Ovary (tissue), 9 donors: ENCODE results near the gene NDUFS8. TPM values are rescaled to one million over a fixed set of nuclear protein-coding genes. Genes with fewer than 3 reads are reported as not detected.

ENCODE experiments used
- DNase-seq, 5 donors: peaks; one replicate each; pipeline ENCODE4 v3.0.0-alpha.2; 2019 to 2020
- H3K27ac ChIP-seq, 2 donors: fragments of 200-600 bp; one replicate each; pipeline versions ENCODE4 v1.5.1 to v1.8.0; 2019 to 2022
- H3K27me3 ChIP-seq: fragments of 200-600 bp; one replicate; pipeline ENCODE4 v1.8.0; 2022
- H3K36me3 ChIP-seq: fragments of 200-600 bp; sonication (generic); one replicate; pipeline ENCODE4 v1.5.1; 2019
- H3K4me1 ChIP-seq: one replicate; pipeline ENCODE4 v1.8.1; 2013; ENCODE audit warnings: mild to moderate bottlenecking, moderate library complexity; ENCODE audit not compliant: insufficient read depth
- H3K4me3 ChIP-seq: fragments of 200-600 bp; sonication (generic); one replicate; pipeline ENCODE4 v1.5.1; 2017
- H3K9me3 ChIP-seq, 2 donors: fragments of 200-600 bp in 1 of 2; sonication (generic) in 1 of 2; one replicate each; pipeline versions ENCODE4 v1.5.1 to v1.8.1; 2013 to 2019; ENCODE audit warnings: mild to moderate bottlenecking in 1 of 2, moderate library complexity in 1 of 2
- CTCF ChIP-seq, 3 donors: fragments of 450-650 bp in 2 of 3; fragments of 200-600 bp in 1 of 3; IDR thresholded peaks; one replicate each; pipeline versions ENCODE4 v1.5.1 to v1.8.0; 2016 to 2022; ENCODE audit warnings: antibody characterized with exemption in 3 of 3, mild to moderate bottlenecking in 1 of 3
- EP300 ChIP-seq: sonication (generic); formaldehyde crosslinking; IDR thresholded peaks from one replicate; pipeline ENCODE4 v1.6.1; 2017; ENCODE audit warnings: antibody characterized with exemption
- POLR2A ChIP-seq: fragments of 450-650 bp; IDR thresholded peaks from one replicate; pipeline ENCODE4 v1.6.1; 2017; ENCODE audit warnings: antibody characterized with exemption, mild to moderate bottlenecking, moderate library complexity
- WGBS, 3 donors: extraction: QIAGEN DNeasy Blood & Tissue Kit in 1 of 3; methylation state at CpG; one replicate each; pipeline versions ENCODE4 v1.1.5 to v1.1.7; 2013 to 2017; 5-methylcytosine and 5-hydroxymethylcytosine counted together
- intact Hi-C, 4 donors: fragments of 100-400 bp; cut with DNase I; formaldehyde crosslinking; loops; one replicate each; pipeline versions ENCODE4 v1.11.0 to v1.15.1; 2022 to 2023
- polyA plus RNA-seq, 2 donors: library from polyadenylated mRNA; stranded (reverse); fragments of 200-250 nt in 1 of 2; fragments of 350-450 nt in 1 of 2; fragmentation: Illumina TruSeq in 1 of 2; extraction: RNeasy Lipid Tissue Mini Kit (QIAGEN cat#74804) in 1 of 2; gene quantifications; one replicate each; pipeline ENCODE4 v1.2.3, GENCODE V29; 2013 to 2014
- total RNA-seq, 7 donors: library from RNA; depleted of rRNA in 2 of 7; stranded (reverse); fragments of >200 nt in 2 of 7; fragmentation: NEBNext Ultra II Directional in 3 of 7; extraction: Animal tissue kit (Norgen Biotek cat#: 25700) in 3 of 7; gene quantifications; one replicate each; pipeline versions ENCODE4 v1.1.0 to v1.2.4, GENCODE V29; 2016 to 2023
- donor health status: DM: no; HTN: no; CAD: no; lungs with moderate emphysema.
- donor health status: DM: no; HTN: no; CAD: no.
- donor health status: Bipolar disorder and iron deficiency.
- donor health status: DM: yes; HTN: yes; CAD: no.
- donor health status: DM: no; HTN: no; CAD: no.
- donor health status: DM: yes; HTN: yes; CAD: no.

Gene NDUFS8
- total and polyA plus RNA-seq, 9 donors = 15.3 to 163 (median 101) TPM

- Histone ChIP-seq H3K4me3 (no peak overlapping the region), H3K9me3 (no peaks in the 10 kb centered on the region), H3K36me3 (no peaks in the 10 kb centered on the region), H3K27me3 (no peaks in the 10 kb centered on the region), H3K27ac (no peak overlapping the region), H3K4me1 (peaks cover 16% of the 10 kb centered on the region)
- DNase-seq = no peak
- no peak for TF ChIP-seq CTCF (IDR thresholded peaks at IDR 0.05)
- no peak for TF ChIP-seq POLR2A
- intact Hi-C loops = loop anchor here in 1 of 4 donors (10.0 kb wide), 1 partner anchor 172 kb away; no protein-coding TSS in a partner anchor
- 90 to 92% (median 90%) methylated on average over 27 to 29 of the region's 29 CpGs for WGBS, 3 donors
These were observed 2.7 kb downstream of the NDUFS8 start for GRCh38 chr11:68032997-68033707.

GRCh38 chr11:68033708-68034045 is 3.2 kb downstream of the NDUFS8 start:
- no peaks in the 10 kb centered on the region for H3K9me3 ChIP-seq
- DNase-seq = no peak
- WGBS, 3 donors = 81 to 88% (median 85%) methylated on average over 12 of the region's 12 CpGs
- no peaks in the 10 kb centered on the region for H3K27me3 ChIP-seq
- peaks cover 21% of the 10 kb centered on the region for H3K4me1 ChIP-seq
- TF ChIP-seq EP300 (no peak), CTCF (IDR thresholded peaks at IDR 0.05) (no peak), POLR2A (no peak)
- no peak overlapping the region for H3K4me3 ChIP-seq
- H3K27ac ChIP-seq = no peak overlapping the region
- intact Hi-C loops = loop anchor here in 1 of 4 donors (10.0 kb wide), 1 partner anchor 171 kb away; no protein-coding TSS in a partner anchor
- no peaks in the 10 kb centered on the region for H3K36me3 ChIP-seq

GRCh38 chr11:68035266-68035876 is 4.9 kb downstream of the NDUFS8 start:
- no peaks in the 10 kb centered on the region for H3K36me3 ChIP-seq
- WGBS, 3 donors = 82 to 87% (median 84%) methylated on average over 13 of the region's 13 CpGs
- TF ChIP-seq EP300 (no peak), CTCF (IDR thresholded peaks at IDR 0.05) (no peak), POLR2A (no peak)
- no peak overlapping the region for H3K4me3 ChIP-seq
- intact Hi-C loops = loop anchor here in 3 of 4 donors (5.0 to 10.0 kb wide), 3 partner anchors 82 to 169 kb away; partner anchors contain the start of gene CHKA (in 1 of the 3)
- H3K27me3 ChIP-seq = no peaks in the 10 kb centered on the region
- H3K4me1 ChIP-seq = peaks cover 20% of the 10 kb centered on the region
- no peak overlapping the region for H3K27ac ChIP-seq
- no peaks in the 10 kb centered on the region for H3K9me3 ChIP-seq
- DNase-seq = no peak

DNA sequence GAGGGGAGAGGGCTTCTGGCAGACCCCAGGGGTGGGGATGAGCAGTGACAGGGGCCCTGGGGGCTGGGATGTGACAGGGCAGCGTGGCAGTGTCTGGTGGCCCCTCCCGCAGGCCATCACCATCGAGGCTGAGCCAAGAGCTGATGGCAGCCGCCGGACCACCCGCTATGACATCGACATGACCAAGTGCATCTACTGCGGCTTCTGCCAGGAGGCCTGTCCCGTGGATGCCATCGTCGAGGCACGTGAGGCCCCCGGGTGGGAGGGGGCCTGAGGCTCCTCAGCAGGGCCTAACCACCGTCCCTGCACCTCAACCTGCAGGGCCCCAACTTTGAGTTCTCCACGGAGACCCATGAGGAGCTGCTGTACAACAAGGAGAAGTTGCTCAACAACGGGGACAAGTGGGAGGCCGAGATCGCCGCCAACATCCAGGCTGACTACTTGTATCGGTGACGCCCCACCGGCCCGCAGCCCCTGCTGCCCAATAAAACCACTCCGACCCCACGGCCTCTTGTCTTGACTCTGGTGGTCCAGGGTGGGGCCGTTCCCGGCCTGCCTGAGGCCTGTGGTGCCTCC is 5.7 kb downstream of the NDUFS8 start:
- 82 to 85% (median 83%) methylated on average over 23 to 27 of the region's 27 CpGs for WGBS, 3 donors
- intact Hi-C loops = loop anchor here in 3 of 4 donors (5.0 to 10.0 kb wide), 3 partner anchors 81 to 169 kb away; partner anchors contain the start of gene CHKA (in 1 of the 3)
- H3K9me3 ChIP-seq = no peaks in the 10 kb centered on the region
- H3K4me3 ChIP-seq = no peak overlapping the region
- peaks cover 19% of the 10 kb centered on the region for H3K4me1 ChIP-seq
- TF ChIP-seq CTCF (IDR thresholded peaks at IDR 0.05) (no peak), POLR2A (no peak), EP300 (no peak)
- H3K27ac ChIP-seq = no peak overlapping the region
- H3K27me3 ChIP-seq = no peaks in the 10 kb centered on the region
- no peak for DNase-seq
- no peaks in the 10 kb centered on the region for H3K36me3 ChIP-seq
